Measurements from ENCODE around the gene TRIM44. TPM values are rescaled to one million over a fixed set of nuclear protein-coding genes. Genes with fewer than 3 reads are reported as not detected.

The TRIM44 gene
- total RNA-seq, 1 donor from 2014 or later = 67.0 TPM

DNA sequence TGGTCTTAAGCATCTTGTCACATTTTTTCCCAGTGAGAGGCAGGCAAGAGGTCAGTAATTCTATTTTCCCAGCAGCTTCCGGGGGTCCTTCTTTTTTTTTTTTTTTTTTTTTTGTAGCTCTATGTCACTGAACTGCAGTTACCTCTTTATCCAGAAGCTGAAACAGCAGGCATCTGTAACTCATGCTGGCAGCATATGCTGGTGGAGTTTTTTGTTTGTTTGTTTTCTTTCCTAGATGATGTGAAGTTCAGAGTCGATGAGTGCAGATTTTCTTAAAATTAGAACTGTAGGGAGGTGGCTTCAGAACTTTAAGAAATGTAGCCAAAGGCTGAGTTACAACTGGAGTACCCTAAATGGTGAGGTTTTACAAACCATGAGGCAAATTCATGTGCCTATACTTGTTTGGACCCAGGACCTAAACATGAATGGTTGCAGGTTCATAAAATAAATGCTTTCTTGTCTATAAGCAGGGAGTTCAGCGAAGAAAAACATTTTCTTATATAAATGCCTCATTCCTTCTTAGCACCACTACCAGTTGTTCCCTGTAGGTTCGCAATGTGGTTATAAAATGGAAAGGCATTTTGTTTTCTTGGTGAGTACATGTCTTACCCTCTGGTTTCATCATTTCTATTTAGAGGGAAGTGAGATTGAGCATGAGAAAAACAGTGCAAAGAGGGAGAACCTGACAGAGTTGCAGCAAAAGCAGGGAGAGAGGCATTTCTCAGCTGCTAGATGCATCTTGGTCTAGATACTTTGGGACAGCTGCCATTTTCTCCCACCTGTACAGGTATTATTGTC lies 84.0 kb downstream of the TRIM44 start:
- Mint-ChIP-seq H3K27me3 (no peaks in the 10 kb centered on the region), H3K9me3 (no peaks in the 10 kb centered on the region), H3K36me3 (ENCODE audit: low read depth) (peaks cover 52% of the 10 kb centered on the region), H3K4me3 (no peak overlapping the region), H3K27ac (no peak overlapping the region), H3K4me1 (peaks cover 3% of the 10 kb centered on the region)
- DNase-seq = no peak
- no peak for ATAC-seq (ENCODE audit: low read depth)
- intact Hi-C loops (cut with micrococcal nuclease) = no loop called here
- ChIA-PET POLR2A (interaction anchor here (1.1 kb wide), 1 partner anchor 25 kb away, joined by 3 read pairs; no protein-coding TSS in a partner anchor), CTCF (no interaction called here)
- no peak for TF ChIP-seq CTCF (IDR thresholded peaks at IDR 0.05)

DNA sequence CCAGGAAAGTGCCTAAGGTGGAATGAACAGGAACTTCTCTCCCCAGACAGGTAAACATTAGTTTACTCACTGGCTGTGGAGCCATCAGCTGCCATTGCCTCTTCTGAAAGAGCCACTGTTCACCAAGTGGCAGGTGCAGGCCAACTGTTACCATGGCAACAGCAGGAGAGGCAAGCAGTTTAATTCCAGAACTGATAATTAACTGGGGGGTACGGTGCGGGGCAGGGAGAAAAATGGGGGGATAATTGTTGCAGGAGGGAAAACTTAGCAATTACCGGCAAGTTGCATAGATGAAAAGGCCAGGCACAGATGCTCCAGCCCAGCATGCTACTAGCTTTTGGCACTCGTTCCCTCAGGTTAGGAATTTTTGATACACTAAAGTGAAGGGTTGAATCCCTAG lies 85.1 kb downstream of the TRIM44 start:
- Mint-ChIP-seq H3K4me1 (peaks cover 3% of the 10 kb centered on the region), H3K36me3 (ENCODE audit: low read depth) (peaks cover 55% of the 10 kb centered on the region), H3K9me3 (no peaks in the 10 kb centered on the region), H3K27ac (no peak overlapping the region), H3K4me3 (no peak overlapping the region), H3K27me3 (no peaks in the 10 kb centered on the region)
- no peak for ATAC-seq (ENCODE audit: low read depth)
- ChIA-PET POLR2A (no interaction called here), CTCF (no interaction called here)
- no peak for TF ChIP-seq CTCF (IDR thresholded peaks at IDR 0.05)
- intact Hi-C loops (cut with micrococcal nuclease) = no loop called here
- no peak for DNase-seq

DNA sequence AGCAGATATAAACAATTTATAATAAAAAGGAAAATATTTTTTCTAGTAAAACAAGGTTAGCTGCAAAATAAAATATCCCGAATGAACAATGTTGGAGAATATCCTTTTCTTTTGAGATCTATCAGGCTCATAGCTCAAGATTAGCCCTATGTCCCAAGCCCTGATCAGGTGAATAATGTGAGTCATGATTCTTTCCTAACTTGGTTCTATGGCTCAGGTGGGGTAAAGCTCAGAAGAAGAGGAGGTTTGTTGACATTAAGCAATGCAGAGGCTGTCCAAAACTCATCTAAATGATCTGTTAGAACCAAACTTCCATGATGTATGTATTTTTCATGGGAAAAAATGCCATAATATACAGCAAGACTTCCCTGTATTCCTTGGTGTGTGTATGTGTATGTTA lies 86.1 kb downstream of the TRIM44 start:
- peaks cover 3% of the 10 kb centered on the region for H3K4me1 Mint-ChIP-seq
- DNase-seq = no peak
- no peaks in the 10 kb centered on the region for H3K27me3 Mint-ChIP-seq
- no peak for TF ChIP-seq CTCF (IDR thresholded peaks at IDR 0.05)
- H3K9me3 Mint-ChIP-seq = no peaks in the 10 kb centered on the region
- H3K27ac Mint-ChIP-seq = no peak overlapping the region
- no peak overlapping the region for H3K4me3 Mint-ChIP-seq
- no peak for ATAC-seq (ENCODE audit: low read depth)
- POLR2A ChIA-PET = no interaction called here
- intact Hi-C loops (cut with micrococcal nuclease) = no loop called here
- peaks cover 53% of the 10 kb centered on the region for H3K36me3 Mint-ChIP-seq (ENCODE audit: low read depth)
- CTCF ChIA-PET = no interaction called here

DNA sequence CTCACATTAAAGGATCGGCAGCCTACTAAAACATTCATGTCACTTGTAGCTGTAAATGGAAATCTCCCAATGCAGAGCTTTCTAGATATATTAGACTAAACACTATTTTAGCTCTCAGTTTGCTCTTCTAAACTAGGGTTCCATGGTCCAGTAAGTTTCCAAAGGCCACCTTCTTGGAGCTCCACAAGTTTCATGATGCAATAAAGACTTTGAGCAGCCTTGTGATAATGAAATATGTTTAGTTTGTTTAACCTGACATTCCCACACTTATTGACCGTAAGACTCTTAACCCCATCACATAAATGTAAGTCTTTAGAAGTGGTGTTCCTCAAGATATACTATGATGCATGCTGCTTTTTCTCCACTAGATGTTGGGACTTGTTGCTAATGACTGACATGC lies 87.7 kb downstream of the TRIM44 start:
- intact Hi-C loops (cut with micrococcal nuclease) = no loop called here
- DNase-seq (no peak), ATAC-seq (ENCODE audit: low read depth) (no peak)
- H3K9me3 Mint-ChIP-seq = no peaks in the 10 kb centered on the region
- H3K4me1 Mint-ChIP-seq = peaks cover 3% of the 10 kb centered on the region
- no peaks in the 10 kb centered on the region for H3K27me3 Mint-ChIP-seq
- POLR2A ChIA-PET = no interaction called here
- TF ChIP-seq CTCF (IDR thresholded peaks at IDR 0.05) = no peak
- peaks cover 44% of the 10 kb centered on the region for H3K36me3 Mint-ChIP-seq (ENCODE audit: low read depth)
- H3K4me3 Mint-ChIP-seq = no peak overlapping the region
- CTCF ChIA-PET = no interaction called here
- H3K27ac Mint-ChIP-seq = no peak overlapping the region

GRCh38 chr11:35750981-35751663 lies 88.5 kb downstream of the TRIM44 start:
- ChIA-PET CTCF (no interaction called here), POLR2A (interaction anchor here (0.6 kb wide), 1 partner anchor 118 kb away, joined by 5 read pairs; no protein-coding TSS in a partner anchor)
- no peak overlapping the region for H3K27ac Mint-ChIP-seq
- intact Hi-C loops (cut with micrococcal nuclease) = no loop called here
- no peaks in the 10 kb centered on the region for H3K9me3 Mint-ChIP-seq
- TF ChIP-seq CTCF (IDR thresholded peaks at IDR 0.05) = no peak
- H3K4me1 Mint-ChIP-seq = peaks cover 1% of the 10 kb centered on the region
- DNase-seq (no peak), ATAC-seq (ENCODE audit: low read depth) (no peak)
- H3K4me3 Mint-ChIP-seq = no peak overlapping the region
- H3K27me3 Mint-ChIP-seq = no peaks in the 10 kb centered on the region
- H3K36me3 Mint-ChIP-seq (ENCODE audit: low read depth) = peaks cover 40% of the 10 kb centered on the region

Measured in activated B cell treated with CpG ODN at 0.5 μM for 24 hours (primary cell).